K562 (cell line): ENCODE results near the gene TGFBR1. TPM values are rescaled to one million over a fixed set of nuclear protein-coding genes. Genes with fewer than 3 reads are reported as not detected.

Experiments used
- FOXJ2 ChIP-seq: fragments of 200-800 bp; sonication (Bioruptor generic); IDR thresholded peaks from 2 replicates; pipeline ENCODE4 v1.6.1; 2016; ENCODE audit warnings: missing genetic modification characterization, missing compliant biosample characterization
- FOXK2 ChIP-seq, 2 experiments: fragments of 450-650 bp; IDR thresholded peaks in 1 of 2; conservative IDR thresholded peaks in 1 of 2; 2 replicates each; pipeline ENCODE4 v1.6.1; 2016; ENCODE audit warnings: low read depth in 2 of 2, mild to moderate bottlenecking in 1 of 2
- JUN ChIP-seq, 2 experiments: sonication (generic) in 1 of 2; formaldehyde crosslinking in 1 of 2; IDR thresholded peaks; 2 replicates each; pipeline versions ENCODE4 v1.6.1 to v1.8.0; 2012 to 2022; ENCODE audit warnings: borderline replicate concordance in 2 of 2, mild to moderate bottlenecking in 2 of 2, improper control_type of control experiment in 1 of 2, low read depth in 1 of 2, low read length in 1 of 2, missing genetic modification reagents in 1 of 2
- NR4A1 ChIP-seq, 2 experiments: fragments of 250-450 bp in 1 of 2; fragments of 450-650 bp in 1 of 2; sonication (Bioruptor Pico) in 1 of 2; IDR thresholded peaks; 2 replicates each; pipeline versions ENCODE4 v1.4.0 to v1.6.1; 2016 to 2020; ENCODE audit warnings: mild to moderate bottlenecking in 2 of 2, missing compliant biosample characterization in 1 of 2, missing genetic modification characterization in 1 of 2, moderate library complexity in 1 of 2
- RCOR1 ChIP-seq, 2 experiments: IDR thresholded peaks; 2 replicates each; pipeline ENCODE4 v1.6.1; 2012; ENCODE audit warnings: low read depth in 2 of 2, low read length in 2 of 2, borderline replicate concordance in 1 of 2, improper control_type of control experiment in 1 of 2
- SPI1 ChIP-seq: IDR thresholded peaks from 2 replicates; pipeline ENCODE4 v1.6.1; 2011; ENCODE audit warnings: low read depth, low read length, control low read depth, borderline replicate concordance
- ZNF133 ChIP-seq: fragments of 250-450 bp; sonication (Bioruptor Pico); IDR thresholded peaks from 2 replicates; pipeline ENCODE4 v1.4.0; 2020; ENCODE audit warnings: mild to moderate bottlenecking
- ZNF324 ChIP-seq: fragments of 250-450 bp; sonication (Bioruptor Pico); IDR thresholded peaks from 2 replicates; pipeline ENCODE4 v1.4.0; 2020; ENCODE audit warnings: mild to moderate bottlenecking
- polyA plus RNA-seq, 8 experiments: library from polyadenylated mRNA; depleted of rRNA in 4 of 8; stranded (reverse) in 5 of 8; unstranded in 3 of 8; fragments of >200 nt; fragmentation: Nextera tagmentation in 2 of 8; fragmentation: Illumina TruSeq in 1 of 8; extraction: Ambion mirVana in 2 of 8; extraction: Trizol in 1 of 8; gene quantifications; 2 replicates each; pipeline versions ENCODE4 v1.2.1 to v1.2.3, GENCODE V29; 2011 to 2014; ENCODE audit warnings: inconsistent platforms in 1 of 8, missing spikeins in 1 of 8
- total RNA-seq, 7 experiments: library from RNA; depleted of rRNA in 6 of 7; stranded (reverse); fragments of >200 nt in 6 of 7; fragmentation: Illumina TruSeq in 2 of 7; extraction: Trizol in 2 of 7; gene quantifications; 2 replicates each; pipeline versions ENCODE4 v1.2.1 to v1.2.3, GENCODE V29; 2011 to 2021; ENCODE audit warnings: low replicate concordance in 1 of 7
- TF ChIP-seq, protein P1 (sequence below): fragments of 450-650 bp; IDR thresholded peaks from 2 replicates; pipeline ENCODE4 v1.6.1; 2016; ENCODE audit warnings: missing biosample characterization, missing genetic modification characterization
- TF ChIP-seq, protein P2 (sequence below), 2 experiments: fragments of 450-650 bp in 1 of 2; IDR thresholded peaks; 2 replicates each; pipeline ENCODE4 v1.6.1; 2011 to 2017; ENCODE audit warnings: low read depth in 2 of 2, antibody characterized with exemption in 1 of 2, borderline replicate concordance in 1 of 2, low read length in 1 of 2, mild to moderate bottlenecking in 1 of 2, mixed read lengths in 1 of 2; ENCODE audit not compliant: control insufficient read depth in 1 of 2
- TF ChIP-seq, protein P3 (sequence below): fragments of 450-650 bp; IDR thresholded peaks from 2 replicates; pipeline ENCODE4 v1.6.1; 2018; ENCODE audit warnings: mild to moderate bottlenecking, low read depth; ENCODE audit not compliant: partially characterized antibody
- TF ChIP-seq, protein P4 (sequence below): fragments of 250-450 bp; sonication (Bioruptor Pico); IDR thresholded peaks from 2 replicates; pipeline ENCODE4 v1.5.0; 2021; ENCODE audit warnings: mild to moderate bottlenecking, borderline replicate concordance
- TF ChIP-seq, protein P5 (sequence below): sonication (generic); formaldehyde crosslinking; IDR thresholded peaks from 2 replicates; pipeline ENCODE4 v1.8.1; 2023; ENCODE audit warnings: mild to moderate bottlenecking, missing genetic modification reagents

The TGFBR1 gene
- total and polyA plus RNA-seq, 9 of the 15 experiments (the other 6 are each of a cell fraction or from before 2014, with no cell fraction given): 15.5 to 62.4 (median 42.7) TPM

DNA sequence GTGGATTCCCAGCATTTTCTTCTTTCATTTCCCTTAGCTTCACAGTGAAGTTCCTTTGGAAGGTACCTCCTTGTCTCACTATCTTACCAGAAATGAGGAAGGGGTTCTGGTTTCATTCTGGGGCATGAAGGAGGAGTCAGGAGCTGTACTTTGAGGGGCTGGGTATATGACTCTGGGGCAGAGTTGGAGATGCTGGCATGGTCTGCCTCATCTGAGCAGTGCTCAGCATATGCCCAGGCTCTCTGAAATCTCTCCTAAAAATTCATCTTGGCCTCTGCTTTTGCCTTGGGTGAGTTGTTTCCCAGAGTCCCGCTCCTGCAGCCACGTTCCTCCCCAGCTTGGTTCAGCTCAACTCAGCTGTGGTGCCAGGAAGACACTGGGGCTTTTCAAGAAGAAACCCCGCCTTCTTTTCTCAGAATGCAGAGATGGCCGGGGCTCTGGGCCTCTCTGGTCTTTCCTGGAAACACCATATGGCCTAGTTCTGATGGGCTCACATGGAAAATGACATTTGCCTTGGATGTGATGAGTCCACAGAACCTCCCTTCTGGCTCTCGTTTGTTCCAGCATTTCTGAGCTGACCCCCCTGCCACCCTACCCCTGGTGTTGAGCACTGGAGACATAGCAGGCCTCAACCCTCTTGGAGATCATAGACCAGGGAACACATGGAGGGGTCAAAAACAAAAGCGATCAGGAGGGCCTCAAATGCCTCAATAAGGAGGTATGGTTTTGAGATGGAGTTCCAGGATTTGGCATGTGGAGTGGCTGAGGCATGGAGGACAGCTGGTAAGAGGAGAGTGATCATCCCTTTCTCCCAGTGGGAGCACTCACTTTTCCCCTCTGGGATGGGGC is 12.0 kb upstream of the TGFBR1 start (continued):
- peak in 1 of 2 experiments; percentile 25; a peak in 1 of 4 replicates for TF ChIP-seq FOXK2 (conservative IDR thresholded peaks at IDR 0.05 in 1 of 2, IDR thresholded peaks at IDR 0.05 in 1 of 2; ENCODE audit: low read depth in 2 of 2)
- TF ChIP-seq JUN (IDR thresholded peaks at IDR 0.05; ENCODE audit: borderline replicate concordance, low read depth, low read length): no peak
- no peak for TF ChIP-seq JUN (CRISPR knock-in tag; IDR thresholded peaks at IDR 0.05; ENCODE audit: borderline replicate concordance)
- TF ChIP-seq NR4A1 (CRISPR knock-in tag; IDR thresholded peaks at IDR 0.05): no peak
- peak; percentile 52; the same call in 1 of the 2 replicates for TF ChIP-seq NR4A1 (tag; IDR thresholded peaks at IDR 0.05)
- TF ChIP-seq SPI1: 0 out of 2 replicates have a peak, but pooled peaks have one; percentile 14
- TF ChIP-seq ZNF133: no peak
- TF ChIP-seq FOXJ2: no peak
- no peak for TF ChIP-seq RCOR1 (IDR thresholded peaks at IDR 0.05; ENCODE audit: borderline replicate concordance in 1 of 2, low read depth in 2 of 2, low read length in 2 of 2)
- TF ChIP-seq, protein P1, sequence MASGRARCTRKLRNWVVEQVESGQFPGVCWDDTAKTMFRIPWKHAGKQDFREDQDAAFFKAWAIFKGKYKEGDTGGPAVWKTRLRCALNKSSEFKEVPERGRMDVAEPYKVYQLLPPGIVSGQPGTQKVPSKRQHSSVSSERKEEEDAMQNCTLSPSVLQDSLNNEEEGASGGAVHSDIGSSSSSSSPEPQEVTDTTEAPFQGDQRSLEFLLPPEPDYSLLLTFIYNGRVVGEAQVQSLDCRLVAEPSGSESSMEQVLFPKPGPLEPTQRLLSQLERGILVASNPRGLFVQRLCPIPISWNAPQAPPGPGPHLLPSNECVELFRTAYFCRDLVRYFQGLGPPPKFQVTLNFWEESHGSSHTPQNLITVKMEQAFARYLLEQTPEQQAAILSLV (tag): no peak
- TF ChIP-seq, protein P2, sequence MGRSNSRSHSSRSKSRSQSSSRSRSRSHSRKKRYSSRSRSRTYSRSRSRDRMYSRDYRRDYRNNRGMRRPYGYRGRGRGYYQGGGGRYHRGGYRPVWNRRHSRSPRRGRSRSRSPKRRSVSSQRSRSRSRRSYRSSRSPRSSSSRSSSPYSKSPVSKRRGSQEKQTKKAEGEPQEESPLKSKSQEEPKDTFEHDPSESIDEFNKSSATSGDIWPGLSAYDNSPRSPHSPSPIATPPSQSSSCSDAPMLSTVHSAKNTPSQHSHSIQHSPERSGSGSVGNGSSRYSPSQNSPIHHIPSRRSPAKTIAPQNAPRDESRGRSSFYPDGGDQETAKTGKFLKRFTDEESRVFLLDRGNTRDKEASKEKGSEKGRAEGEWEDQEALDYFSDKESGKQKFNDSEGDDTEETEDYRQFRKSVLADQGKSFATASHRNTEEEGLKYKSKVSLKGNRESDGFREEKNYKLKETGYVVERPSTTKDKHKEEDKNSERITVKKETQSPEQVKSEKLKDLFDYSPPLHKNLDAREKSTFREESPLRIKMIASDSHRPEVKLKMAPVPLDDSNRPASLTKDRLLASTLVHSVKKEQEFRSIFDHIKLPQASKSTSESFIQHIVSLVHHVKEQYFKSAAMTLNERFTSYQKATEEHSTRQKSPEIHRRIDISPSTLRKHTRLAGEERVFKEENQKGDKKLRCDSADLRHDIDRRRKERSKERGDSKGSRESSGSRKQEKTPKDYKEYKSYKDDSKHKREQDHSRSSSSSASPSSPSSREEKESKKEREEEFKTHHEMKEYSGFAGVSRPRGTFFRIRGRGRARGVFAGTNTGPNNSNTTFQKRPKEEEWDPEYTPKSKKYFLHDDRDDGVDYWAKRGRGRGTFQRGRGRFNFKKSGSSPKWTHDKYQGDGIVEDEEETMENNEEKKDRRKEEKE (IDR thresholded peaks at IDR 0.05; ENCODE audit: borderline replicate concordance in 1 of 2, control insufficient read depth in 1 of 2, low read depth in 2 of 2, low read length in 1 of 2): no peak
- TF ChIP-seq, protein P3, sequence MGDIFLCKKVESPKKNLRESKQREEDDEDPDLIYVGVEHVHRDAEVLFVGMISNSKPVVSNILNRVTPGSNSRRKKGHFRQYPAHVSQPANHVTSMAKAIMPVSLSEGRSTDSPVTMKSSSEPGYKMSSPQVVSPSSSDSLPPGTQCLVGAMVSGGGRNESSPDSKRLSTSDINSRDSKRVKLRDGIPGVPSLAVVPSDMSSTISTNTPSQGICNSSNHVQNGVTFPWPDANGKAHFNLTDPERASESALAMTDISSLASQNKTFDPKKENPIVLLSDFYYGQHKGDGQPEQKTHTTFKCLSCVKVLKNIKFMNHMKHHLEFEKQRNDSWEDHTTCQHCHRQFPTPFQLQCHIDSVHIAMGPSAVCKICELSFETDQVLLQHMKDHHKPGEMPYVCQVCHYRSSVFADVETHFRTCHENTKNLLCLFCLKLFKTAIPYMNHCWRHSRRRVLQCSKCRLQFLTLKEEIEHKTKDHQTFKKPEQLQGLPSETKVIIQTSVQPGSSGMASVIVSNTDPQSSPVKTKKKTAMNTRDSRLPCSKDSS: no peak
- TF ChIP-seq, protein P4, sequence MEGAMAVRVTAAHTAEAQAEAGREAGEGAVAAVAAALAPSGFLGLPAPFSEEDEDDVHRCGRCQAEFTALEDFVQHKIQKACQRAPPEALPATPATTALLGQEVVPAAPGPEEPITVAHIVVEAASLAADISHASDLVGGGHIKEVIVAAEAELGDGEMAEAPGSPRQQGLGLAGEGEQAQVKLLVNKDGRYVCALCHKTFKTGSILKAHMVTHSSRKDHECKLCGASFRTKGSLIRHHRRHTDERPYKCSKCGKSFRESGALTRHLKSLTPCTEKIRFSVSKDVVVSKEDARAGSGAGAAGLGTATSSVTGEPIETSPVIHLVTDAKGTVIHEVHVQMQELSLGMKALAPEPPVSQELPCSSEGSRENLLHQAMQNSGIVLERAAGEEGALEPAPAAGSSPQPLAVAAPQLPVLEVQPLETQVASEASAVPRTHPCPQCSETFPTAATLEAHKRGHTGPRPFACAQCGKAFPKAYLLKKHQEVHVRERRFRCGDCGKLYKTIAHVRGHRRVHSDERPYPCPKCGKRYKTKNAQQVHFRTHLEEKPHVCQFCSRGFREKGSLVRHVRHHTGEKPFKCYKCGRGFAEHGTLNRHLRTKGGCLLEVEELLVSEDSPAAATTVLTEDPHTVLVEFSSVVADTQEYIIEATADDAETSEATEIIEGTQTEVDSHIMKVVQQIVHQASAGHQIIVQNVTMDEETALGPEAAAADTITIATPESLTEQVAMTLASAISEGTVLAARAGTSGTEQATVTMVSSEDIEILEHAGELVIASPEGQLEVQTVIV (CRISPR knock-in tag): no peak
- no peak for TF ChIP-seq ZNF324 (CRISPR knock-in tag)
- TF ChIP-seq, protein P5, sequence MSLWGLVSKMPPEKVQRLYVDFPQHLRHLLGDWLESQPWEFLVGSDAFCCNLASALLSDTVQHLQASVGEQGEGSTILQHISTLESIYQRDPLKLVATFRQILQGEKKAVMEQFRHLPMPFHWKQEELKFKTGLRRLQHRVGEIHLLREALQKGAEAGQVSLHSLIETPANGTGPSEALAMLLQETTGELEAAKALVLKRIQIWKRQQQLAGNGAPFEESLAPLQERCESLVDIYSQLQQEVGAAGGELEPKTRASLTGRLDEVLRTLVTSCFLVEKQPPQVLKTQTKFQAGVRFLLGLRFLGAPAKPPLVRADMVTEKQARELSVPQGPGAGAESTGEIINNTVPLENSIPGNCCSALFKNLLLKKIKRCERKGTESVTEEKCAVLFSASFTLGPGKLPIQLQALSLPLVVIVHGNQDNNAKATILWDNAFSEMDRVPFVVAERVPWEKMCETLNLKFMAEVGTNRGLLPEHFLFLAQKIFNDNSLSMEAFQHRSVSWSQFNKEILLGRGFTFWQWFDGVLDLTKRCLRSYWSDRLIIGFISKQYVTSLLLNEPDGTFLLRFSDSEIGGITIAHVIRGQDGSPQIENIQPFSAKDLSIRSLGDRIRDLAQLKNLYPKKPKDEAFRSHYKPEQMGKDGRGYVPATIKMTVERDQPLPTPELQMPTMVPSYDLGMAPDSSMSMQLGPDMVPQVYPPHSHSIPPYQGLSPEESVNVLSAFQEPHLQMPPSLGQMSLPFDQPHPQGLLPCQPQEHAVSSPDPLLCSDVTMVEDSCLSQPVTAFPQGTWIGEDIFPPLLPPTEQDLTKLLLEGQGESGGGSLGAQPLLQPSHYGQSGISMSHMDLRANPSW (CRISPR knock-in tag): no peak
